Prostate gland (tissue), 2 donors: ENCODE results near the gene LGI4. TPM values are rescaled to one million over a fixed set of nuclear protein-coding genes. Genes with fewer than 3 reads are reported as not detected.

Experiments
- DNase-seq: peaks from one replicate; pipeline ENCODE4 v3.0.0-alpha.2; 2019; ENCODE audit warnings: low spot score
- H3K27ac ChIP-seq, 2 donors: fragments of 200-600 bp; sonication (generic); 2 replicates each; pipeline ENCODE4 v1.5.1; 2017 to 2019
- H3K27me3 ChIP-seq: fragments of 200-600 bp; sonication (generic); replicated peaks from 2 replicates; pipeline ENCODE4 v1.5.1; 2019; ENCODE audit not compliant: insufficient read depth
- H3K36me3 ChIP-seq, 2 donors: fragments of 200-600 bp; sonication (generic); 1 replicate in 1 of 2; 2 replicates in 1 of 2; pipeline versions ENCODE4 v1.5.1 to v1.8.1; 2017 to 2019
- H3K4me1 ChIP-seq: fragments of 200-600 bp; sonication (generic); replicated peaks from 2 replicates; pipeline ENCODE4 v1.5.1; 2019
- H3K4me3 ChIP-seq, 2 donors: fragments of 200-600 bp; sonication (generic); 2 replicates each; pipeline ENCODE4 v1.5.1; 2017 to 2019
- H3K9me3 ChIP-seq: fragments of 200-600 bp; sonication (generic); 2 replicates; pipeline ENCODE4 v1.5.1; 2017
- CTCF ChIP-seq, 4 experiments: fragments of 200-600 bp in 2 of 4; fragments of 450-650 bp in 2 of 4; sonication (generic) in 2 of 4; IDR thresholded peaks; 1 replicate in 3 of 4; 2 replicates in 1 of 4; pipeline ENCODE4 v1.5.1; 2016 to 2019; ENCODE audit warnings: antibody characterized with exemption in 4 of 4, mild to moderate bottlenecking in 2 of 4, moderate library complexity in 2 of 4
- POLR2A ChIP-seq: fragments of 450-650 bp; IDR thresholded peaks from one replicate; pipeline ENCODE4 v1.6.1; 2016; ENCODE audit warnings: antibody characterized with exemption, mild to moderate bottlenecking
- POLR2AphosphoS5 ChIP-seq: sonication (generic); formaldehyde crosslinking; IDR thresholded peaks from one replicate; pipeline ENCODE4 v1.6.1; 2017; ENCODE audit warnings: antibody characterized with exemption
- WGBS: methylation state at CpG from one replicate; pipeline ENCODE4 v1.1.5; 2018; 5-methylcytosine and 5-hydroxymethylcytosine counted together
- intact Hi-C: fragments of 100-400 bp; cut with DNase I; formaldehyde crosslinking; loops from one replicate; pipeline ENCODE4 v1.14.2; 2022
- total RNA-seq, 2 donors: library from RNA; depleted of rRNA; stranded (reverse); fragments of >200 nt; gene quantifications; one replicate each; pipeline ENCODE4 v1.1.0, GENCODE V29; 2016

The LGI4 gene
- total RNA-seq, 2 donors from 2014 or later: 9.1 to 16.3 TPM

- no peaks in the 10 kb centered on the region for H3K4me1 ChIP-seq
- H3K27ac ChIP-seq: no peak overlapping the region
- TF ChIP-seq CTCF (IDR thresholded peaks at IDR 0.05): no peak
- TF ChIP-seq POLR2AphosphoS5: no peak
- no peak for TF ChIP-seq POLR2A
- H3K27me3 ChIP-seq: no peaks in the 10 kb centered on the region
- H3K36me3 ChIP-seq: no peaks in the 10 kb centered on the region
- no peak for DNase-seq
- intact Hi-C loops: no loop called here
- WGBS: 79% methylated on average over 7 of the region's 7 CpGs
- H3K4me3 ChIP-seq: no peak overlapping the region
- H3K9me3 ChIP-seq: no peaks in the 10 kb centered on the region
These were observed 42.8 kb upstream of the LGI4 start for GRCh38 chr19:35177377-35178274.

- Histone ChIP-seq H3K27me3 (no peaks in the 10 kb centered on the region), H3K36me3 (no peaks in the 10 kb centered on the region), H3K27ac (no peak overlapping the region), H3K4me1 (no peaks in the 10 kb centered on the region), H3K4me3 (no peak overlapping the region), H3K9me3 (no peaks in the 10 kb centered on the region)
- DNase-seq: no peak
- WGBS: 59% methylated on average over 3 of the region's 3 CpGs
- intact Hi-C loops: no loop called here
- no peak for TF ChIP-seq POLR2AphosphoS5
These were observed 41.3 kb upstream of the LGI4 start for GRCh38 chr19:35176181-35176570.

GRCh38 chr19:35174226-35174625 lies 39.4 kb upstream of the LGI4 start:
- Histone ChIP-seq H3K4me1 (no peaks in the 10 kb centered on the region), H3K4me3 (no peak overlapping the region), H3K27ac (no peak overlapping the region), H3K27me3 (no peaks in the 10 kb centered on the region), H3K36me3 (no peaks in the 10 kb centered on the region), H3K9me3 (no peaks in the 10 kb centered on the region)
- 95% methylated on average over 6 of the region's 6 CpGs for WGBS
- TF ChIP-seq POLR2A (no peak), CTCF (IDR thresholded peaks at IDR 0.05) (no peak), POLR2AphosphoS5 (no peak)
- DNase-seq: no peak
- intact Hi-C loops: no loop called here

- WGBS: 43% methylated on average over 3 of the region's 3 CpGs
- no peak overlapping the region for H3K4me3 ChIP-seq
- H3K27ac ChIP-seq: no peak overlapping the region
- TF ChIP-seq POLR2AphosphoS5 (no peak), POLR2A (no peak)
- H3K36me3 ChIP-seq: no peaks in the 10 kb centered on the region
- H3K9me3 ChIP-seq: no peaks in the 10 kb centered on the region
- no peak for DNase-seq
- no peaks in the 10 kb centered on the region for H3K4me1 ChIP-seq
- intact Hi-C loops: no loop called here
- H3K27me3 ChIP-seq: no peaks in the 10 kb centered on the region
These were observed 36.9 kb upstream of the LGI4 start for GRCh38 chr19:35171730-35172129.

GRCh38 chr19:35170359-35171061 lies 35.7 kb upstream of the LGI4 start:
- H3K4me1 ChIP-seq: no peaks in the 10 kb centered on the region
- no peak for DNase-seq
- intact Hi-C loops: no loop called here
- 86% methylated on average over 7 of the region's 7 CpGs for WGBS
- H3K4me3 ChIP-seq: no peak overlapping the region
- no peak for TF ChIP-seq CTCF (IDR thresholded peaks at IDR 0.05)
- TF ChIP-seq POLR2A: no peak
- no peak for TF ChIP-seq POLR2AphosphoS5
- no peaks in the 10 kb centered on the region for H3K9me3 ChIP-seq
- no peaks in the 10 kb centered on the region for H3K36me3 ChIP-seq
- H3K27me3 ChIP-seq: no peaks in the 10 kb centered on the region
- H3K27ac ChIP-seq: no peak overlapping the region
